Activated T-helper 17 cell treated with anti-CD3 and anti-CD28 coated beads, Interleukin-2, amount 50 U/mL, for 72 hours (primary cell): ENCODE data around the gene COG4. TPM values are rescaled to one million over a fixed set of nuclear protein-coding genes. Genes with fewer than 3 reads are reported as not detected.

Experiments used
- ATAC-seq: fragments of 150-1000 bp; cut with Tn5 transposase; replicated peaks from 2 replicates; pipeline ENCODE4 v1.10.0; 2021; ENCODE audit warnings: mild to moderate bottlenecking, moderate library complexity
- H3K27ac Mint-ChIP-seq: one replicate; pipeline ENCODE4 v1.8.0; 2022; ENCODE audit warnings: mixed read lengths
- H3K27me3 Mint-ChIP-seq: one replicate; pipeline ENCODE4 v1.8.0; 2022; ENCODE audit warnings: mixed read lengths
- H3K36me3 Mint-ChIP-seq: one replicate; pipeline ENCODE4 v1.8.0; 2022; ENCODE audit warnings: low read depth, mild to moderate bottlenecking, mixed read lengths
- H3K4me1 Mint-ChIP-seq: one replicate; pipeline ENCODE4 v1.8.0; 2022; ENCODE audit warnings: mixed read lengths
- H3K4me3 Mint-ChIP-seq: one replicate; pipeline ENCODE4 v1.8.0; 2022; ENCODE audit warnings: mild to moderate bottlenecking, mixed read lengths
- H3K9me3 Mint-ChIP-seq: one replicate; pipeline ENCODE4 v1.8.0; 2022; ENCODE audit warnings: mixed read lengths
- total RNA-seq, 2 donors: library from RNA; stranded (reverse); gene quantifications; one replicate each; pipeline ENCODE4 v1.2.3, GENCODE V29; 2022

Gene COG4
- total RNA-seq, 2 donors from 2014 or later = 31.2 to 31.5 TPM

DNA sequence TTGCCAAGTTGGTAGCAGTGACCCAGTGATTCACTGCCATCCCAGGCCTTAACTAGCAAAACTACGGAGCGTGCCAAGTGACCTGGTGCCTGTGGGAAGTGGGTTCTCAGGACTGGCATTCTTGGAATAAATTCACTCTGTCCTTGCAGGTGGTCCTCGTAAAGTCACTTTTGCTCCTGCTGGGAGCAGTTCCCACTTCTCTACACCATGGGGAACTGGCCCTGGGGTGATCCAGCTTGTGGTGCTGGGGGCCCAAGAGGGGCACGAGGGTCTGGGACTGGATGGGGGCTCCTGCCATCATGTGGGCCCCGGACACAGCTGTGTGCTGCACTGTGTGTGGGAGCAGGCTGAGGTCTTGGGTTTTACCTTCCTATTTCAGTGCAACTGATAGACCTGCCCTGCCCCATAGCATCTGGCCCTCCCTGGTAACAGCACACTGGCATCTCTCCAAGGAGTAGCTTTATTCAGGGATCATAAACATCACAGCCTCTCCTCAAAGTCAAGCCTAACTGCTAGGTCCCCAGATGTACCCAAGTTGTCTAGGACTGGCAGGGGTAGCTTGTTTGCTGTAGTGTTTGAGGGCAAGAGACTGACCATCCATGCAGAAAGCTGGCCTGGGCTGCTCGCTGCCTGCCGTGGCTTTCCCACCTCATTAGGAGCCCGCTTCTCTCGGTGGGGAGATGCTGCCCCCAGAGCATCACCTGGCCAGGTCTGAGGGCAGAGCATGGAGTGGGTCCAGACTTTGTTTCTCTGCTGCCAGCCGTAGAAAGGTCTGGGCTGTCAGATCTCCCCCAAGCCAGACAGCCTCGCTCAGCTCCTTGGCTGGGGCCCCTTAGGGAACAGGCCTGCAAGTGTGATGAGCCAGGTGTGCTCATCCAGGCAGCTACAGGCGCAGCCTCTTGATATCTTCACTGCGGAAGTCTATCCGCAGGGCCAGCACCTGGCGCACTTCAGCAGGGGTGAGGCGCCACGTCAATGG lies 42.9 kb downstream of the COG4 start:
- no peaks in the 10 kb centered on the region for H3K27me3 Mint-ChIP-seq

DNA sequence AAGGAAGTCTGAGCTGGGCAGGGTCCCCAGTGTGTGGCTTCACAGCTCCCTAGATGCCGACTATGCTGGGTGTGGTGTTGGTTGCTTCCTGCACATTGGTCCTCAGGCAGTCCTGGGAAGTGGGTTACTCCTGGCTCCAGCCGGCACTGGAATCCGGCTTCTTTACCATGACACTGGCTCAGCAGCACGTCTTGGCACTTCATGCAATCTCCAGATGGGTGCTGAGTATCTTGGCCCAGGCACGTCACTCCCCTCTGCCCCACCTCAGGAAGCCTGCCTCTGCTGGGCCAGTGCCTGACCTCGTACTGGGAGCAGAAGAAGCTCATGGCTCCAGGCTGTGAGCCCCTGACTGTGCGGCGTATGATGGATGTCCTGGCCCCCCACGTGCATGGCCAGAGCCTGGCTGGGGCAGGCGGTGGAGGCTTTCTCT lies 44.4 kb downstream of the COG4 start:
- H3K9me3 Mint-ChIP-seq = no peaks in the 10 kb centered on the region
- no peak for ATAC-seq

More for the DNA sequence above, 42.9 kb downstream of the COG4 start:
- ATAC-seq = no peak
- H3K4me1 Mint-ChIP-seq = peaks cover 5% of the 10 kb centered on the region
- peaks cover 23% of the 10 kb centered on the region for H3K36me3 Mint-ChIP-seq
- no peak overlapping the region for H3K4me3 Mint-ChIP-seq
- H3K27ac Mint-ChIP-seq = no peak overlapping the region
- no peaks in the 10 kb centered on the region for H3K9me3 Mint-ChIP-seq

DNA sequence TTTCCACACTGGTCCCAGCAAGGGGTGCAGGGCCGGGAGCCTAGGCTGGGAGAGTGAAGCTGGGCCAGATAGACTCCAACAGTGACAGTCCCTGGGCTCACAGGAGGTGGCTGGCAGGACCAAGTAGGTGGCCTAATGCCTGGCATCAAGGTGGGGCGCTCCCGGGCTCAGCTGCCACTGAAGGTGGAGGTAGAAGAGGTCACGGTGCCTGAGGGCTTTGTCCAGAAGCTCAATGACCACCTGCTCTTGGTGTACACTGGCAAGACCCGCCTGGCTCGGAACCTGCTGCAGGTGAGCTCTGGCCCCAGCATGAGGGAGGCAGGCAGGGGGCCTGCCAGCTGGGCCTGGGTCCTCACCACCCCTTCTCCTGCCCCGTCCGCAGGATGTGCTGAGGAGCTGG lies 45.2 kb downstream of the COG4 start:
- Mint-ChIP-seq H3K4me3 (peak overlapping the region; percentile 62), H3K9me3 (no peaks in the 10 kb centered on the region), H3K27ac (peak overlapping the region; percentile 87), H3K27me3 (no peaks in the 10 kb centered on the region), H3K4me1 (peaks cover 5% of the 10 kb centered on the region), H3K36me3 (peaks cover 18% of the 10 kb centered on the region)
- no peak for ATAC-seq

More for the DNA sequence above, 44.4 kb downstream of the COG4 start:
- peaks cover 5% of the 10 kb centered on the region for H3K4me1 Mint-ChIP-seq
- H3K36me3 Mint-ChIP-seq = peaks cover 22% of the 10 kb centered on the region
- no peak overlapping the region for H3K27ac Mint-ChIP-seq
- H3K27me3 Mint-ChIP-seq = no peaks in the 10 kb centered on the region
- H3K4me3 Mint-ChIP-seq = no peak overlapping the region

DNA sequence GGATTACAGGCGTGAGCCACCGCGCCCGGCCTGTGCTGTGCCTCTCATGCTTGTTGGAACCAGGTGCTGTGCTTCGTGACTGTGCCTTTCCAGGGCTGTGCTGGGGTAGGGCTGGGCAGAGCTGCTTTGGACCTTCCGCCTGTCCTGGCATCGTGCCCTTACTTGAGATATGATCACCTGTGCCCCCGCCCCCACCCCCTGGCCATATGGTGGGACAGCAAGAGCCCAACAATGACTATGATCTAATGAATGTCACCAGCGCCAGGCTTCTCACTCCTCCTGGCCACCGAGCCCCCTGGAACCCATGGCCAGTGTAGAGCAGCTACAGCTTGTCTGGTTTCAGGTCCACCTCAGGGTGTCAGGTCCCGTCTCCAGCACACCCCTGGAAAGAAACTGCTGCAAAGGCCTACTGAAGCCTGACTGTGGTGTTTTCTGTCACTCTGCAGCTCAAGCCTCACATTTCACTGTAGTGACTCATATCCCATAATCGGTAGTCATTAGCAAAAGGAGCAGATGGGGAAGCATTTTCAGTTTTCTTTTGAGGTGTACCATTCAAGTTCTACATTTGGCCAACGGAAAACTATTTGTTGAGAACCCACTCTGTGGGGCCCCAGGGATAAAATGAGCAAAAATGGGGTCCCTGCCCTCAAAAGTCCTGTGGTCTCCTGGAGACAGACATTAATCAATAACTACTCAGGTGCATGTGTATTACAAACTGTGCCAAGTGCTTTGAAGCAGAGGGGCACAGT lies 46.9 kb downstream of the COG4 start:
- H3K27me3 Mint-ChIP-seq = no peaks in the 10 kb centered on the region
- H3K27ac Mint-ChIP-seq = peak overlapping the region; percentile 87
- H3K4me1 Mint-ChIP-seq = peaks cover 5% of the 10 kb centered on the region
- no peaks in the 10 kb centered on the region for H3K9me3 Mint-ChIP-seq
- ATAC-seq = peak; percentile 96
- peak overlapping the region; percentile 62 for H3K4me3 Mint-ChIP-seq
- H3K36me3 Mint-ChIP-seq = peaks cover 11% of the 10 kb centered on the region

DNA sequence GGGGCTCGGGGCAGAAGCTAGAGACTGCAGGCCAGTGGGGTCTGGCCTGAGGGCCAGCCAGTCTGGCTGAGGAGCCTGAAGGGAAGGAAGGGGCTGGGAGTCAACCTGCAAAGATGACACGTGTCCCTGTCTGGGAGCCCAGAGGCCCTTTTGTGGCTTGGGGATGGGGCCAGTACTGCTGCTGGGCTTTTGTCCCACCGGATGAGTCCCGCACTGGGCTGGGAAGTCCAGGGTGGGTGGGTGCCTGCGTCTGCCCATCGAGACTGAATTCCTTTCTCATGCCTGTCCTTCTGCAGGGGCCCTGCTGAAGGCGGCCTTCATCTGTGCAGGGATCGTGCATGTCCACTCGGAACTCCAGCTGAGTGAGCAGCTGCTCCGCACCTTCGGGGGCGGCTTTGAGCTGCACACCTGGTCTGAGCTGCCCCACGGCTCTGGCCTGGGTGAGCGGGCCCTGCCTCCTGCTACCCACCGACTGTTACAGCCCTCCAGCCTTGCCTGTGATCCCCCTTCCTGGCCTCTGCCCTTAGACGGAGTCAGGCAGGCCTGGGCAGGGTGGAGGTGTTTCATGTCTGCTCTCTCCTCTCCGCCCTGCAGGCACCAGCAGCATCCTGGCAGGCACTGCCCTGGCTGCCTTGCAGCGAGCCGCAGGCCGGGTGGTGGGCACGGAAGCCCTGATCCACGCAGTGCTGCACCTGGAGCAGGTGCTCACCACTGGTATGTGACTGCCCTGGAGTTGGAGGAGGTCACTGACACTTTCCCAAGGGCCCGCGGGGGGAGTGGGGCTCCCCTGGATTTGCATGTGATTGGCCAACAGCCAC lies 48.1 kb downstream of the COG4 start:
- H3K4me1 Mint-ChIP-seq = peaks cover 5% of the 10 kb centered on the region
- H3K27me3 Mint-ChIP-seq = no peaks in the 10 kb centered on the region

DNA sequence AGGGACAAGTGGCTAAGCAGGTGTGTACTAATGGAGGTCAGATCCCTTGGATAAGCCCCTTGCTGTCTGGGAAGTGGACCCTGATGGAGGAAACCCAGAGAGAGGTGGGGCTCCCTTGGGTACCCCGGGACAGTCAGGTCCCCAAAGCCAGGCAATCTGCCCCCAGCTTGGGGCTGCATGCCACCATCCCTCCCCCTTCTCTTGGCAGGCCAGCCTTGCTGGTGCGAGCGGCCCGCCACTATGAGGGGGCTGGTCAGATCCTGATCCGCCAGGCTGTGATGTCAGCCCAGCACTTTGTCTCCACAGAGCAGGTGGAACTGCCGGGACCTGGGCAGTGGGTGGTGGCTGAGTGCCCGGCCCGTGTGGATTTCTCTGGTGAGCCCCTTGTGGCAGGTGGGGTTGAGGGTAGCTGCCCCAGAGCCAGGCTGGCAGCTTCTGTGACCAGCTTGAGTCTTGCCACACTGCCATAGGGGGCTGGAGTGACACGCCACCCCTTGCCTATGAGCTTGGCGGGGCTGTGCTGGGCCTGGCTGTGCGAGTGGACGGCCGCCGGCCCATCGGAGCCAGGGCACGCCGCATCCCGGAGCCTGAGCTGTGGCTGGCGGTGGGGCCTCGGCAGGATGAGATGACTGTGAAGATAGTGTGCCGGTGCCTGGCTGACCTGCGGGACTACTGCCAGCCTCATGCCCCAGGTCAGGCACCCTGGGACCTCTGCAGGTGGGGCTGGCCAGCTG lies 48.9 kb downstream of the COG4 start:
- H3K27me3 Mint-ChIP-seq = no peaks in the 10 kb centered on the region
- H3K4me3 Mint-ChIP-seq = no peak overlapping the region
- no peaks in the 10 kb centered on the region for H3K9me3 Mint-ChIP-seq
- H3K36me3 Mint-ChIP-seq = peaks cover 5% of the 10 kb centered on the region
- ATAC-seq = no peak
- peaks cover 5% of the 10 kb centered on the region for H3K4me1 Mint-ChIP-seq
- no peak overlapping the region for H3K27ac Mint-ChIP-seq

More for the DNA sequence above, 48.1 kb downstream of the COG4 start:
- Mint-ChIP-seq H3K36me3 (peaks cover 5% of the 10 kb centered on the region), H3K9me3 (no peaks in the 10 kb centered on the region), H3K4me3 (no peak overlapping the region), H3K27ac (no peak overlapping the region)
- no peak for ATAC-seq

DNA sequence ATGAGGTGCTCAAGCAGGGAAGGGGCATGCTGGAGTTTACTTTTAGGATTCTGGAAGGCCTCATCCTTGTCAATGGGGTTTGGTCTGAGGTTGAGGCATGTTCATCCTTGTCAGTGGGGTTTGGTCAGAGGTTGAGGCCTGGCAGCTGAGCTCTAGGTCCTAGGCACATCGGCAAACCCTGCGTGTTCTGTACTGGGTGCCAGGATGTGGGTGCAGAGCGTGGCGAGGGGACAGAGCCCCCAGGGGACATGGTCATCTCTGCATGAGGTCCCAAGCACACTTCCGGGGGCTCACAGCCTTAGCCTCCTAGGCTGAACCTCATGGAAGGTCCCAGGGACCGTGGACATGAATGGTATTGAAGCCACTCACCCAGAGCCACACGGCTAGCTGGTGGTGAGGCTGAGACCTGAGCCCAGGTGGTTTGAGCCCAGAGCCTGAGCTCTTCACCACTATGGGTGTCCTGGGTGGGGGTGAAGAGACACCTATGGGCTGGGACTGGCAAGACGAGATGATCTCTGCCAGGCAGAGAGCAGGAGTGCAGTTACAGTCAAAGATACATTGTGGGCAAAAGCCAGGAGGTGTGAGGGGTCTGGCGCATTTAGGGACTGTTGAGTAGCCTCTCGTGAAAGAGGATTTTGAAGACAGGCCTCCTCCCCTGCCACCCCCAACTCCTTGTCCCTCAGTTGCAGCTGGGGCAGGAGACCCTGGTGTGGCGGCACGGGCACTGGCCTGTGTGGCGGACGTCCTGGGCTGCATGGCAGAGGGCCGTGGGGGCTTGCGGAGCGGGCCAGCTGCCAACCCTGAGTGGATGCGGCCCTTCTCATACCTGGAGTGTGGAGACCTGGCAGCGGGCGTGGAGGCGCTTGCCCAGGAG lies 49.7 kb downstream of the COG4 start:
- Mint-ChIP-seq H3K27ac (peak overlapping the region; percentile 48), H3K36me3 (peaks cover 5% of the 10 kb centered on the region), H3K9me3 (no peaks in the 10 kb centered on the region), H3K4me3 (no peak overlapping the region), H3K4me1 (peaks cover 5% of the 10 kb centered on the region), H3K27me3 (no peaks in the 10 kb centered on the region)
- ATAC-seq = no peak

DNA sequence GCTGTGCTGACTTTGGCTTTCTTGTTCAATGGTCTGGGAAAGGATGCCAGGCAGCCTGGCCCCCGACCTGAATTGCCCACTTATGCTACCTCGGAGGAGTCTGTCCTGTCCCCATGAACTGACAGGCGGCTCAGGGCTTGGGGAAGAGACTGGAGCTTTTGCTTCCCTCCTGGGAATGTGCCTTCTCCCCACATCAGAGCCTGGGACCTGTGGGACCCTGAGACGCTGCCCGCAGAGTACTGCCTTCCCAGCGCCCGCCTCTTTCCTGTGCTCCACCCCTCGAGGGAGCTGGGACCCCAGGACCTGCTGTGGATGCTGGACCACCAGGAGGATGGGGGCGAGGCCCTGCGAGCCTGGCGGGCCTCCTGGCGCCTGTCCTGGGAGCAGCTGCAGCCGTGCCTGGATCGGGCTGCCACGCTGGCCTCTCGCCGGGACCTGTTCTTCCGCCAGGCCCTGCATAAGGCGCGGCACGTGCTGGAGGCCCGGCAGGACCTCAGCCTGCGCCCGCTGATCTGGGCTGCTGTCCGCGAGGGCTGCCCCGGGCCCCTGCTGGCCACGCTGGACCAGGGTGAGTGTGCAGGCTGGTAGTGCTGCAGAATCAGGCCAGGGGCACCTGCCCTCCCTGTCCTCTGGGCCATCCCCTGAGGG lies 50.4 kb downstream of the COG4 start:
- Mint-ChIP-seq H3K27me3 (no peaks in the 10 kb centered on the region), H3K36me3 (peaks cover 5% of the 10 kb centered on the region), H3K27ac (no peak overlapping the region), H3K4me3 (no peak overlapping the region), H3K4me1 (peaks cover 5% of the 10 kb centered on the region), H3K9me3 (no peaks in the 10 kb centered on the region)
- ATAC-seq = no peak

DNA sequence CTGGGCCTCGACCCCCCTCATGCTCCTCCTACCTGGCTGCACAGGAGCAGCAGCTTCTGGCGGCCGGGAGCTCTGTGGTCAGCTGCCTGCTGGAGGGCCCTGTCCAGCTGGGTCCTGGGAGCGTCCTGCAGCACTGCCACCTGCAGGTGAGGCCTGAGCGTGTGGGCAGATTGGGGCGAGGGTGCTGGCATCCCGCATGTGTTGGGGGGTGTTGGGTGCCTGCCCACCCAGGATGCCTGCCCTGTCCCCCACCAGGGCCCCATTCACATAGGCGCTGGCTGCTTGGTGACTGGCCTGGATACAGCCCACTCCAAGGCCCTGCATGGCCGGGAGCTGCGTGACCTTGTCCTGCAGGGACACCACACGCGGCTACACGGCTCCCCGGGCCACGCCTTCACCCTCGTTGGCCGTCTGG lies 52.4 kb downstream of the COG4 start:
- no peak overlapping the region for H3K27ac Mint-ChIP-seq
- no peaks in the 10 kb centered on the region for H3K36me3 Mint-ChIP-seq
- ATAC-seq = no peak
- H3K4me1 Mint-ChIP-seq = no peaks in the 10 kb centered on the region
- no peak overlapping the region for H3K4me3 Mint-ChIP-seq
- H3K9me3 Mint-ChIP-seq = no peaks in the 10 kb centered on the region
- no peaks in the 10 kb centered on the region for H3K27me3 Mint-ChIP-seq

GRCh38 chr16:70470141-70470926 lies 53.0 kb downstream of the COG4 start:
- H3K4me1 Mint-ChIP-seq = no peaks in the 10 kb centered on the region
- no peaks in the 10 kb centered on the region for H3K36me3 Mint-ChIP-seq
- no peak overlapping the region for H3K4me3 Mint-ChIP-seq
- H3K27ac Mint-ChIP-seq = no peak overlapping the region
- no peaks in the 10 kb centered on the region for H3K9me3 Mint-ChIP-seq
- H3K27me3 Mint-ChIP-seq = no peaks in the 10 kb centered on the region
- no peak for ATAC-seq

GRCh38 chr16:70468776-70469525 lies 54.4 kb downstream of the COG4 start:
- no peaks in the 10 kb centered on the region for H3K9me3 Mint-ChIP-seq
- no peaks in the 10 kb centered on the region for H3K27me3 Mint-ChIP-seq
- peak overlapping the region; percentile 61 for H3K27ac Mint-ChIP-seq
- ATAC-seq = no peak
- no peaks in the 10 kb centered on the region for H3K4me1 Mint-ChIP-seq
- H3K36me3 Mint-ChIP-seq = no peaks in the 10 kb centered on the region
- no peak overlapping the region for H3K4me3 Mint-ChIP-seq
